GM12878 (cell line): ENCODE data around the gene CD164L2. TPM values are rescaled to one million over a fixed set of nuclear protein-coding genes. Genes with fewer than 3 reads are reported as not detected.

Experiments used
- ATAC-seq: fragments of 200-7000 bp; cut with Tn5 transposase; 3 replicates; pipeline ENCODE4 v1.9.1; 2020; ENCODE audit warnings: mild to moderate bottlenecking, moderate library complexity
- BruUV-seq: library from RNA; stranded (reverse); fragments of 400-500 nt; replicated peaks from 2 replicates; lab custom pipeline; 2021; lab: Mats Ljungman, UMichigan
- CTCF ChIA-PET: fragments of 300-600 bp; sonication (Branson Sonifier 250); formaldehyde crosslinking; extraction: SDS; loops from one replicate; lab custom pipeline; 2021; ENCODE audit warnings: inconsistent platforms; lab: Yijun Ruan, JAX
- POLR2A ChIA-PET: fragments of 350-600 bp; formaldehyde crosslinking; extraction: SDS; loops from one replicate; lab custom pipeline; 2021; ENCODE audit warnings: inconsistent platforms; lab: Charles Lee
- RAD21 ChIA-PET: fragments of 300-600 bp; sonication (Branson Sonifier 250); formaldehyde crosslinking; loops from one replicate; lab custom pipeline; 2023; ENCODE audit warnings: antibody characterized with exemption; ENCODE audit not compliant: unreplicated experiment; lab: Charles Lee
- SMC1A ChIA-PET: fragments of 300-600 bp; sonication (Branson Sonifier 250); formaldehyde crosslinking; loops from one replicate; lab custom pipeline; 2023; ENCODE audit not compliant: unreplicated experiment, uncharacterized antibody; lab: Charles Lee
- DNase-seq: peaks from one replicate; pipeline ENCODE4 v3.0.0-alpha.2; 2011; ENCODE audit warnings: low read depth, low spot score
- FAIRE-seq: peaks from 3 replicates; lab custom pipeline; 2011; peaks lifted over from hg19 to GRCh38; lab: Jason Lieb, UNC
- H2AFZ ChIP-seq: 2 replicates; pipeline ENCODE4 v1.6.0; 2011; ENCODE audit warnings: low read depth, low read length, control low read depth; ENCODE audit not compliant: control insufficient read depth
- H3K27ac ChIP-seq: 2 replicates; pipeline ENCODE4 v1.5.1; 2011; ENCODE audit warnings: control low read depth; ENCODE audit not compliant: control insufficient read depth, insufficient read depth
- H3K27me3 ChIP-seq, 2 experiments: replicated peaks in 1 of 2; 2 replicates each; pipeline versions ENCODE4 v1.6.0 to v1.6.1; 2011; ENCODE audit warnings: low read length in 1 of 2; ENCODE audit not compliant: control insufficient read depth in 2 of 2, insufficient read depth in 2 of 2
- H3K36me3 ChIP-seq, 2 experiments: 2 replicates each; pipeline ENCODE4 v1.5.1; 2011; ENCODE audit warnings: low read length in 1 of 2; ENCODE audit not compliant: control insufficient read depth in 2 of 2, insufficient read depth in 2 of 2
- H3K4me1 ChIP-seq: 2 replicates; pipeline ENCODE4 v1.6.1; 2011; ENCODE audit warnings: mild to moderate bottlenecking, low read length, moderate library complexity, mixed read lengths; ENCODE audit not compliant: control insufficient read depth, insufficient read depth
- H3K4me2 ChIP-seq: 2 replicates; pipeline ENCODE4 v1.6.0; 2011; ENCODE audit warnings: control low read depth; ENCODE audit not compliant: control insufficient read depth, insufficient read depth
- H3K4me3 ChIP-seq: fragments of 200-600 bp; sonication (generic); 2 replicates; pipeline ENCODE4 v1.5.1; 2016
- H3K79me2 ChIP-seq: 2 replicates; pipeline ENCODE4 v1.6.0; 2011; ENCODE audit warnings: low read length; ENCODE audit not compliant: control insufficient read depth, insufficient read depth
- H3K9ac ChIP-seq: 2 replicates; pipeline ENCODE4 v1.8.0; 2011; ENCODE audit warnings: low read length, control low read depth, mixed read lengths; ENCODE audit not compliant: control insufficient read depth, insufficient read depth
- H3K9me3 ChIP-seq: replicated peaks from 3 replicates; pipeline ENCODE4 v1.5.1; 2011; ENCODE audit warnings: mild to moderate bottlenecking, low read length; ENCODE audit not compliant: control insufficient read depth, insufficient read depth
- H4K20me1 ChIP-seq: 2 replicates; pipeline ENCODE4 v1.6.0; 2011; ENCODE audit not compliant: control insufficient read depth, insufficient read depth
- ATF2 ChIP-seq: IDR thresholded peaks from 2 replicates; pipeline ENCODE4 v1.6.1; 2012; ENCODE audit warnings: low read length, inconsistent platforms
- CBFB ChIP-seq: IDR thresholded peaks from 2 replicates; pipeline ENCODE4 v1.6.1; 2016; ENCODE audit warnings: antibody characterized with exemption, low read depth
- CREB1 ChIP-seq: IDR thresholded peaks from 2 replicates; pipeline ENCODE4 v1.6.1; 2012; ENCODE audit warnings: low read depth, mild to moderate bottlenecking, inconsistent platforms
- CTCF ChIP-seq, 3 experiments: IDR thresholded peaks in 2 of 3; conservative IDR thresholded peaks in 1 of 3; 2 replicates each; pipeline ENCODE4 v1.5.1; 2011; ENCODE audit warnings: low read depth in 3 of 3, low read length in 3 of 3, mild to moderate bottlenecking in 3 of 3, control low read depth in 2 of 3, moderate library complexity in 2 of 3, inconsistent platforms in 1 of 3, mixed read lengths in 1 of 3; ENCODE audit not compliant: control insufficient read depth in 2 of 3, insufficient read depth in 1 of 3; ENCODE audit errors: extremely low read depth in 1 of 3
- EED ChIP-seq: sonication (generic); IDR thresholded peaks from 2 replicates; pipeline ENCODE4 v1.6.1; 2016; ENCODE audit warnings: antibody characterized with exemption, low read depth
- EZH2 ChIP-seq: IDR thresholded peaks from 2 replicates; pipeline ENCODE4 v1.6.1; 2012; ENCODE audit warnings: low read depth, mild to moderate bottlenecking, control low read depth, inconsistent platforms, low read length, borderline replicate concordance; ENCODE audit not compliant: control insufficient read depth
- HDAC6 ChIP-seq: fragments of 200-600 bp; sonication (generic); IDR thresholded peaks from one replicate; pipeline ENCODE4 v1.8.0; 2017; ENCODE audit warnings: antibody characterized with exemption; ENCODE audit not compliant: unreplicated experiment
- LARP7 ChIP-seq: fragments of 450-650 bp; IDR thresholded peaks from 2 replicates; pipeline ENCODE4 v1.6.1; 2017; ENCODE audit warnings: mild to moderate bottlenecking
- MTA2 ChIP-seq: fragments of 450-650 bp; IDR thresholded peaks from 2 replicates; pipeline ENCODE4 v1.6.1; 2016; ENCODE audit warnings: low read depth, mild to moderate bottlenecking, moderate library complexity
- PBX3 ChIP-seq: IDR thresholded peaks from 2 replicates; pipeline ENCODE4 v1.6.1; 2011; ENCODE audit warnings: mild to moderate bottlenecking, low read depth, low read length, moderate library complexity; ENCODE audit not compliant: insufficient replicate concordance
- PKNOX1 ChIP-seq: fragments of 450-650 bp; IDR thresholded peaks from 2 replicates; pipeline ENCODE4 v1.6.1; 2016; ENCODE audit warnings: mild to moderate bottlenecking
- POLR2A ChIP-seq: IDR thresholded peaks from 2 replicates; pipeline ENCODE4 v1.6.1; 2011; ENCODE audit warnings: low read depth, mild to moderate bottlenecking, low read length
- RAD21 ChIP-seq: IDR thresholded peaks from 2 replicates; pipeline ENCODE4 v1.6.1; 2011; ENCODE audit warnings: mild to moderate bottlenecking, low read depth, low read length, moderate library complexity; ENCODE audit not compliant: insufficient read depth
- RBBP5 ChIP-seq: fragments of 200-600 bp; sonication (generic); conservative IDR thresholded peaks from 2 replicates; pipeline ENCODE4 v1.6.1; 2016
- RELA ChIP-seq: fragments of 450-650 bp; IDR thresholded peaks from 2 replicates; pipeline ENCODE4 v1.8.0; 2014; ENCODE audit warnings: borderline replicate concordance; ENCODE audit not compliant: partially characterized antibody
- SUZ12 ChIP-seq: fragments of 200-600 bp; sonication (generic); IDR thresholded peaks from one replicate; pipeline ENCODE4 v1.6.1; 2018; ENCODE audit warnings: antibody characterized with exemption, mild to moderate bottlenecking; ENCODE audit not compliant: unreplicated experiment
- TCF12 ChIP-seq: IDR thresholded peaks from 2 replicates; pipeline ENCODE4 v1.6.1; 2011; ENCODE audit warnings: low read depth, mild to moderate bottlenecking, low read length
- YY1 ChIP-seq: IDR thresholded peaks from 2 replicates; pipeline ENCODE4 v1.6.1; 2011; ENCODE audit warnings: low read depth, mild to moderate bottlenecking, low read length
- ZBED1 ChIP-seq: IDR thresholded peaks from 2 replicates; pipeline ENCODE4 v1.6.1; 2016; ENCODE audit warnings: borderline replicate concordance
- WGBS: methylation state at CpG from one replicate; pipeline ENCODE4 v1.1.6; 2016; ENCODE audit warnings: low lambda C conversion rate; ENCODE audit not compliant: insufficient replicate concordance, insufficient coverage; ENCODE audit errors: missing lambda C conversion rate; 5-methylcytosine and 5-hydroxymethylcytosine counted together
- in situ Hi-C: fragments of 300-500 bp; cut with MboI; formaldehyde crosslinking; loops from 9 replicates; pipeline ENCODE4 v1.14.3; 2018; ENCODE audit warnings: mixed read lengths
- intact Hi-C: fragments of 100-400 bp; cut with micrococcal nuclease; formaldehyde crosslinking; loops from one replicate; pipeline ENCODE4 v1.14.2; 2022; ENCODE audit not compliant: unreplicated experiment
- polyA plus RNA-seq, 11 experiments: library from polyadenylated mRNA; depleted of rRNA in 4 of 11; unstranded in 6 of 11; stranded (reverse) in 5 of 11; fragments of >200 nt; fragmentation: Nextera tagmentation in 4 of 11; fragmentation: Illumina TruSeq in 1 of 11; extraction: Ambion mirVana in 4 of 11; extraction: Trizol in 1 of 11; gene quantifications; 1 replicate in 1 of 11; 2 replicates in 10 of 11; pipeline versions ENCODE4 v1.2.1 to v1.2.3, GENCODE V29; 2011 to 2016; ENCODE audit warnings: inconsistent platforms in 2 of 11, missing spikeins in 2 of 11, low read depth in 1 of 11
- total RNA-seq, 4 experiments: library from RNA; depleted of rRNA in 3 of 4; stranded (reverse); fragments of >200 nt in 3 of 4; fragmentation: Illumina TruSeq in 1 of 4; extraction: Trizol in 1 of 4; gene quantifications; 2 replicates each; pipeline versions ENCODE4 v1.2.1 to v1.2.3, GENCODE V29; 2013 to 2021

CD164L2 gene
- total and polyA plus RNA-seq, 10 of the 15 experiments (the other 5 are each of a cell fraction or from before 2014, with no cell fraction given), result not detected

GRCh38 chr1:27403065-27403726 is 20.1 kb upstream of the CD164L2 start:
- no TSS peak for BruUV-seq
- CTCF ChIA-PET, result interaction anchor here (0.6 to 13.5 kb wide), 21 partner anchors 11 to 203 kb away, joined by 3 to 265 read pairs (median 4); partner anchors contain the start of genes AHDC1, MAP3K6 and WASF2
- TF ChIP-seq PKNOX1 (peak; percentile 91), EZH2 (no peak), CREB1 (0 out of 2 replicates have a peak, but pooled peaks have one; percentile 25), RAD21 (peak; percentile 75), ATF2 (no peak), PBX3 (peak; percentile 76), EED (0 out of 2 replicates have a peak, but pooled peaks have one; percentile 28), TCF12 (no peak), LARP7 (no peak), SUZ12 (no peak), HDAC6 (no peak), CTCF (IDR thresholded peaks at IDR 0.05 in 2 of 3, conservative IDR thresholded peaks at IDR 0.05 in 1 of 3; ENCODE audit: control insufficient read depth in 2 of 3, extremely low read depth in 1 of 3, insufficient read depth in 1 of 3, low read depth in 3 of 3, low read length in 3 of 3) (peak; percentile 40 to 60 (median 57); a peak in 5 of 6 replicates), ZBED1 (no peak; the same call in 1 of the 2 replicates), RELA (no peak), CBFB (peak; percentile 47; the same call in 1 of the 2 replicates), MTA2 (no peak), POLR2A (peak; percentile 63; the same call in 1 of the 2 replicates), YY1 (peak; percentile 39; the same call in 1 of the 2 replicates), RBBP5 (no peak)

More at GRCh38 chr1:27403065-27403726, 20.1 kb upstream of the CD164L2 start:
- Histone ChIP-seq H3K9ac (peak overlapping the region; percentile 37; the same call in 1 of the 2 replicates), H3K4me2 (peak overlapping the region; percentile 30; the same call in 1 of the 2 replicates), H2AFZ (peak overlapping the region; percentile 15; the same call in 1 of the 2 replicates), H3K36me3 (peaks cover 6 to 13% of the 10 kb centered on the region in 2 experiments), H3K27me3 (no peaks in the 10 kb centered on the region), H3K4me1 (peaks cover 16% of the 10 kb centered on the region), H3K4me3 (no peak overlapping the region), H4K20me1 (no peaks in the 10 kb centered on the region), H3K79me2 (no peaks in the 10 kb centered on the region), H3K27ac (peak overlapping the region; percentile 64), H3K9me3 (no peaks in the 10 kb centered on the region)
- ChIA-PET RAD21 (interaction anchor here (0.6 to 3.6 kb wide), 7 partner anchors 13 to 260 kb away, joined by 3 to 34 read pairs (median 3); partner anchors contain the start of gene AHDC1), SMC1A (interaction anchor here (0.7 to 2.4 kb wide), 8 partner anchors 11 to 204 kb away, joined by 3 to 9 read pairs (median 4); no protein-coding TSS in a partner anchor), POLR2A (interaction anchor here (0.6 kb wide), 2 partner anchors 38 to 199 kb away, joined by 3 to 4 read pairs; no protein-coding TSS in a partner anchor)
- FAIRE-seq (peak; percentile 44), ATAC-seq (peak; percentile 60), DNase-seq (no peak)
- 5% methylated on average over 24 of the region's 24 CpGs for WGBS
- in situ Hi-C loops, result no loop called here
- intact Hi-C loops, result no loop called here
